Measurements from ENCODE around the gene FRMPD3. TPM values are rescaled to one million over a fixed set of nuclear protein-coding genes. Genes with fewer than 3 reads are reported as not detected.
A peak's percentile ranks its signal among the peaks of the same experiment; 100 is the strongest.

The FRMPD3 gene
- polyA plus RNA-seq, 2 of the 4 experiments (the other 2 are of a cell fraction) = 0.01 to 0.05 TPM

DNA sequence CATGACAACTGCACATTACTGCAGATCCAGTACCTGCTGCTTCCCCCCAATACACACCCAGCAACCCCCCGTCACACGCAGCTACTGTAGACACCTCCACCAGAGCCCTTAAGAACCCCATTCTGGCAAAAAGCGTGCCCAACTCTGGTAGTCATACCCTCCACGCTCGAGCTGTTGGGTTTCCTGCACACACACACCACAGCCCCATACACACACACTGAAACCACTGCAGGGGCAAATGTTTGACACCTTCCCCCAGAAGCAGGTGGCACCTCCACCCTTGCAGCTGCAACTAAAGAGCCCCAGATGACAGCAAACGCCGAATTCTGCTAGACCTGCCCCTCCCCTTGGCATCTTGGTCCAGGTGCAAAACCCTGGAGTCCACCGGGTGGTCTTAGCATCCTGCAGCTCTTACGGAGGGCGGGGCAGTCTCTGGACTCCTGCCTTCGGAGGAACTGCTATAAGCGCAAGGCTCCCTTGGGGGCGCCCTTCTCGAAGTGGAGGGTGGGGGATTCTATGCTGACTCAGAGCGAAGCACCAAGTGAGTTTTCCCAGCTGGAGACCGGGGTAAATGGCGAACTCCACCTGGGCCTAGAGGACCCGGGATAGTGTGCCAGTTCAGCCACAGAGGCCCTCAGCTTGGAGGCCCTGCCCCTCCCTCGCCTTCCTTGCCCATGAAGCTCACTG is 1.5 kb downstream of the FRMPD3 start:
- TF ChIP-seq RCOR1 (IDR thresholded peaks at IDR 0.05; ENCODE audit: low read depth, low read length) (no peak), RNF2 (IDR thresholded peaks at IDR 0.05; ENCODE audit: borderline replicate concordance, low read depth) (no peak), HOXA7 (CRISPR knock-in tag; IDR thresholded peaks at IDR 0.05) (no peak)
- TF ChIP-seq, protein P1, sequence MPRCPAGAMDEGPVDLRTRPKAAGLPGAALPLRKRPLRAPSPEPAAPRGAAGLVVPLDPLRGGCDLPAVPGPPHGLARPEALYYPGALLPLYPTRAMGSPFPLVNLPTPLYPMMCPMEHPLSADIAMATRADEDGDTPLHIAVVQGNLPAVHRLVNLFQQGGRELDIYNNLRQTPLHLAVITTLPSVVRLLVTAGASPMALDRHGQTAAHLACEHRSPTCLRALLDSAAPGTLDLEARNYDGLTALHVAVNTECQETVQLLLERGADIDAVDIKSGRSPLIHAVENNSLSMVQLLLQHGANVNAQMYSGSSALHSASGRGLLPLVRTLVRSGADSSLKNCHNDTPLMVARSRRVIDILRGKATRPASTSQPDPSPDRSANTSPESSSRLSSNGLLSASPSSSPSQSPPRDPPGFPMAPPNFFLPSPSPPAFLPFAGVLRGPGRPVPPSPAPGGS (IDR thresholded peaks at IDR 0.05) = no peak
- Histone ChIP-seq H3K9me3 (no peaks in the 10 kb centered on the region), H3K4me1 (0 out of 3 replicates have a peak, but pooled peaks cover 4% of the 10 kb centered on the region), H3K4me2 (peak overlapping the region; percentile 96; the same call in 2 of the 3 replicates), H3K4me3 (no peak overlapping the region), H3K27ac (no peak overlapping the region)
- WGBS (ENCODE audit: missing lambda C conversion rate) = 57% methylated on average over 12 of the region's 19 CpGs
- ChIA-PET POLR2A (no interaction called here), CTCF (interaction anchor here (0.6 to 1.6 kb wide), 3 partner anchors 178 to 545 kb away, joined by 3 to 4 read pairs (median 3); no protein-coding TSS in a partner anchor)
- ATAC-seq (peak in 1 of 2 experiments; percentile 36; a peak in 2 of 6 replicates), DNase-seq (ENCODE audit: low read depth in 1 of 2, low spot score in 1 of 2) (peak; percentile 16), FAIRE-seq (no peak)

DNA sequence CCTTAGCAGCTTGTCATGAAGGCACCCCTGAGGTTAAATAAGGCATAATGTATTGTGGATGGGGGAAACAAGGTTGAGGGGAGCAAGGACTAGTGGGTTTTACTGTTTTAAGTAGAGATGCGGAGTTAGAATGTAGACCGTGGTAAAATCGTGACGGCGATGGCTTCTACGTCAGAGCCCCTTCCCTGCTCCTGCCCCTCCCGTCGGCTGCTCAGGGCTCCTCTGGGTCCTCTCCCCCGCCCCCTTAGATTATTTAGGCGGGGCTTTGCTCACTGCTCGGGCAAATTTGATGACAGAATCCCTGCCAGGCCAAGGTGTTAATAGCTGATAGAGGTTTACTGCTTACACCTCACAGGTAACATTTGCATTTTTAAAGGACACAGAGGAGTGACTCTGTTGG is 2.3 kb downstream of the FRMPD3 start:
- Histone ChIP-seq H3K9me3 (no peaks in the 10 kb centered on the region), H3K4me2 (no peak overlapping the region), H3K27ac (no peak overlapping the region), H3K4me1 (0 out of 3 replicates have a peak, but pooled peaks cover 4% of the 10 kb centered on the region), H3K4me3 (no peak overlapping the region)
- FAIRE-seq (no peak), ATAC-seq (no peak), DNase-seq (ENCODE audit: low read depth in 1 of 2, low spot score in 1 of 2) (no peak)
- CTCF ChIA-PET = interaction anchor here (0.7 kb wide), 1 partner anchor 87 kb away, joined by 3 read pairs; no protein-coding TSS in a partner anchor
- no peak for TF ChIP-seq POLR2A (IDR thresholded peaks at IDR 0.05; ENCODE audit: low read length)
- TF ChIP-seq RNF2 (IDR thresholded peaks at IDR 0.05; ENCODE audit: borderline replicate concordance, low read depth) = no peak
- no peak for TF ChIP-seq JUNB (IDR thresholded peaks at IDR 0.05)
- TF ChIP-seq, protein P2, sequence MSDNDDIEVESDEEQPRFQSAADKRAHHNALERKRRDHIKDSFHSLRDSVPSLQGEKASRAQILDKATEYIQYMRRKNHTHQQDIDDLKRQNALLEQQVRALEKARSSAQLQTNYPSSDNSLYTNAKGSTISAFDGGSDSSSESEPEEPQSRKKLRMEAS (IDR thresholded peaks at IDR 0.05) = no peak
- TF ChIP-seq, protein P3, sequence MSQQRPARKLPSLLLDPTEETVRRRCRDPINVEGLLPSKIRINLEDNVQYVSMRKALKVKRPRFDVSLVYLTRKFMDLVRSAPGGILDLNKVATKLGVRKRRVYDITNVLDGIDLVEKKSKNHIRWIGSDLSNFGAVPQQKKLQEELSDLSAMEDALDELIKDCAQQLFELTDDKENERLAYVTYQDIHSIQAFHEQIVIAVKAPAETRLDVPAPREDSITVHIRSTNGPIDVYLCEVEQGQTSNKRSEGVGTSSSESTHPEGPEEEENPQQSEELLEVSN (IDR thresholded peaks at IDR 0.05; ENCODE audit: borderline replicate concordance, low read depth) = no peak
- TF ChIP-seq EHMT2 (IDR thresholded peaks at IDR 0.05; ENCODE audit: low read depth) = no peak
- TF ChIP-seq SMC3 (IDR thresholded peaks at IDR 0.05) = no peak
- no peak for TF ChIP-seq RFX5 (IDR thresholded peaks at IDR 0.05)
- 79% methylated on average over 11 of the region's 11 CpGs for WGBS (ENCODE audit: missing lambda C conversion rate)
- POLR2A ChIA-PET = no interaction called here

DNA sequence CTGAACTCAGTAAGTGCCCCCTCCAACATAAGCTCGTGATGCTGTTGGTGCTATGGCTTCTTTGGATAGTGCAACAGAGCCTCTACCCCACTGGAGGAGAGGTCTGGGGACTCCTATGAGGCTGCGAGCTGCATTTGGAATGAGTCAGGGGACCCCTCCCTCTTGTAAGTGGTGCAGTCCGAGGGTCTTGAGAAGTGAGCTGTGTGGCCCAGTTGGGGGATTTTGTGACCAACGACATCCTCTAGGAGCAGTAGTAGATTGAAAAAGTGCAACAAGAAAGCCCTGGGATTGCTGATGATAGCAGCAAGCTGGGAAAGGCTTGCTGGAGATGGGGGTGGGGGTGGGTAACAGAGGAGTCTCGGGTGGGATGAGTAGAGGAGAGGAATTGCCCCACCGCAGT is 3.1 kb downstream of the FRMPD3 start:
- Histone ChIP-seq H3K27ac (no peak overlapping the region), H3K9me3 (no peaks in the 10 kb centered on the region), H3K4me2 (no peak overlapping the region), H3K4me3 (no peak overlapping the region), H3K4me1 (0 out of 3 replicates have a peak, but pooled peaks cover 4% of the 10 kb centered on the region)
- ChIA-PET POLR2A (no interaction called here), CTCF (interaction anchor here (0.7 to 1.4 kb wide), 2 partner anchors 20 to 86 kb away, joined by 3 to 4 read pairs; no protein-coding TSS in a partner anchor)
- no peak for TF ChIP-seq SMC3 (IDR thresholded peaks at IDR 0.05)
- TF ChIP-seq CBX2 (IDR thresholded peaks at IDR 0.05; ENCODE audit: borderline replicate concordance, low read depth) = no peak
- TF ChIP-seq BHLHE40 (IDR thresholded peaks at IDR 0.05; ENCODE audit: low read depth, low read length) = no peak
- no peak for TF ChIP-seq ESRRA (IDR thresholded peaks at IDR 0.05; ENCODE audit: borderline replicate concordance, low read length)
- TF ChIP-seq JUNB (IDR thresholded peaks at IDR 0.05) = no peak
- TF ChIP-seq HOXB13 (CRISPR knock-in tag; IDR thresholded peaks at IDR 0.05; ENCODE audit: low read depth) = no peak
- TF ChIP-seq FOXS1 (CRISPR knock-in tag; IDR thresholded peaks at IDR 0.05) = no peak
- DNase-seq (ENCODE audit: low read depth in 1 of 2, low spot score in 1 of 2) = no peak
- WGBS (ENCODE audit: missing lambda C conversion rate) = 22% methylated on average over 4 of the region's 6 CpGs
- FAIRE-seq = no peak
- ATAC-seq = no peak

DNA sequence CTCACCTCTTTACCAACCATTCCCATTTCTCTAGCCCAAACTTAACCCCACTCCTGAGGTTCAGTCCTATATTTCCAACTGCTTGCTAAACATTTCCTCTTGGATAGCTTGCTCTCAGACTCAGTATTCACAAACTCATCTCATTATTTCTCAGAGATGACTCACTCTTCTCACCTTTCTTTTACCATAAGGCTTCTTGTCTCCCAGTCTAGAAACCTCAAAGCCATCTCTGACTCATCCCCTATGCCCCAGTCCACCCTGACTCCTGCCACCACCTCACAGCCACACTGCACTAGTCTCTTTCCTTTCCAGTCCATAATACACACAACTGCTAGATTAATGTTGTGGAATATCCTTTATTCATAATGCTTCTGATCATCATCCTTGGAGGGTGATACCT is 4.8 kb downstream of the FRMPD3 start:
- POLR2A ChIA-PET = no interaction called here
- Histone ChIP-seq H3K4me1 (0 out of 3 replicates have a peak, but pooled peaks cover 4% of the 10 kb centered on the region), H3K4me3 (no peak overlapping the region), H3K9me3 (no peaks in the 10 kb centered on the region), H3K27ac (no peak overlapping the region), H3K4me2 (no peak overlapping the region)
- peak in 1 of 2 experiments; percentile 11 for DNase-seq (ENCODE audit: low read depth in 1 of 2, low spot score in 1 of 2)
- CTCF ChIA-PET = interaction anchor here (1.0 to 1.2 kb wide), 2 partner anchors 12 to 307 kb away, joined by 3 read pairs; no protein-coding TSS in a partner anchor
- TF ChIP-seq FOSL2 (IDR thresholded peaks at IDR 0.05) (no peak), FOSL2 (CRISPR knock-in tag; IDR thresholded peaks at IDR 0.05) (0 out of 2 replicates have a peak, but pooled peaks have one; percentile 9), KDM5A (IDR thresholded peaks at IDR 0.05) (no peak)
- FAIRE-seq = peak; percentile 90
- 0 out of 6 replicates have a peak, but pooled peaks of 1 of the 2 experiments have one; percentile 25 for ATAC-seq
